Progenitor cell of endocrine pancreas (in vitro differentiated cells): ENCODE measurements around the gene HHIPL1. TPM values are rescaled to one million over a fixed set of nuclear protein-coding genes. Genes with fewer than 3 reads are reported as not detected.

Source experiments
- DNase-seq: peaks from one replicate; pipeline ENCODE4 v3.0.0; 2021; ENCODE audit warnings: low spot score; ENCODE audit not compliant: unreplicated experiment
- H3K27ac Mint-ChIP-seq: 2 replicates; pipeline ENCODE4 v1.8.0; 2021; ENCODE audit warnings: mild to moderate bottlenecking, moderate library complexity, mixed read lengths
- H3K27me3 Mint-ChIP-seq: 2 replicates; pipeline ENCODE4 v1.8.0; 2021; ENCODE audit warnings: mixed read lengths
- H3K36me3 Mint-ChIP-seq: 2 replicates; pipeline ENCODE4 v1.8.0; 2022; ENCODE audit warnings: mixed read lengths; ENCODE audit not compliant: insufficient read depth
- H3K4me1 Mint-ChIP-seq: 2 replicates; pipeline ENCODE4 v1.8.0; 2021; ENCODE audit warnings: low read depth, mixed read lengths
- H3K4me3 Mint-ChIP-seq: 2 replicates; pipeline ENCODE4 v1.8.0; 2021; ENCODE audit warnings: low read depth, mild to moderate bottlenecking, moderate library complexity, mixed read lengths
- H3K9me3 Mint-ChIP-seq: 2 replicates; pipeline ENCODE4 v1.8.0; 2021; ENCODE audit warnings: low read depth, mixed read lengths
- CTCF ChIP-seq: fragments of 200-600 bp; sonication (generic); IDR thresholded peaks from one replicate; pipeline ENCODE4 v1.5.0; 2021; ENCODE audit warnings: antibody characterized with exemption, mild to moderate bottlenecking; ENCODE audit not compliant: unreplicated experiment
- total RNA-seq: library from RNA; stranded (reverse); gene quantifications from 2 replicates; pipeline ENCODE4 v1.2.1, GENCODE V29; 2021

The HHIPL1 gene
- total RNA-seq, 1 donor from 2014 or later: 0.65 TPM

GRCh38 chr14:99619835-99620834, 24.8 kb upstream of the HHIPL1 start:
- H3K9me3 Mint-ChIP-seq: no peaks in the 10 kb centered on the region
- H3K27ac Mint-ChIP-seq: no peak overlapping the region
- H3K36me3 Mint-ChIP-seq: no peaks in the 10 kb centered on the region
- H3K4me1 Mint-ChIP-seq: peaks cover 4% of the 10 kb centered on the region
- H3K4me3 Mint-ChIP-seq: no peak overlapping the region
- no peak for TF ChIP-seq CTCF
- no peak for DNase-seq
- H3K27me3 Mint-ChIP-seq: peaks cover 22% of the 10 kb centered on the region

GRCh38 chr14:99621948-99622347, 23.0 kb upstream of the HHIPL1 start:
- Mint-ChIP-seq H3K27ac (no peak overlapping the region), H3K4me1 (peaks cover 4% of the 10 kb centered on the region), H3K36me3 (no peaks in the 10 kb centered on the region), H3K4me3 (no peak overlapping the region), H3K9me3 (no peaks in the 10 kb centered on the region), H3K27me3 (peaks cover 20% of the 10 kb centered on the region)
- no peak for TF ChIP-seq CTCF
- DNase-seq: no peak

- peaks cover 23% of the 10 kb centered on the region for H3K27me3 Mint-ChIP-seq
- H3K4me3 Mint-ChIP-seq: no peak overlapping the region
- no peak for TF ChIP-seq CTCF
- H3K4me1 Mint-ChIP-seq: peaks cover 4% of the 10 kb centered on the region
- no peak overlapping the region for H3K27ac Mint-ChIP-seq
- no peaks in the 10 kb centered on the region for H3K9me3 Mint-ChIP-seq
- no peak for DNase-seq
- H3K36me3 Mint-ChIP-seq: no peaks in the 10 kb centered on the region
These were observed 20.9 kb upstream of the HHIPL1 start for GRCh38 chr14:99624024-99624423.

GRCh38 chr14:99624971-99625370, 20.0 kb upstream of the HHIPL1 start:
- Mint-ChIP-seq H3K27ac (no peak overlapping the region), H3K36me3 (no peaks in the 10 kb centered on the region), H3K27me3 (peaks cover 23% of the 10 kb centered on the region), H3K4me3 (no peak overlapping the region), H3K9me3 (no peaks in the 10 kb centered on the region), H3K4me1 (peaks cover 4% of the 10 kb centered on the region)
- no peak for DNase-seq
- TF ChIP-seq CTCF: no peak

GRCh38 chr14:99625476-99625875, 19.5 kb upstream of the HHIPL1 start:
- Mint-ChIP-seq H3K36me3 (no peaks in the 10 kb centered on the region), H3K27ac (no peak overlapping the region), H3K4me1 (peaks cover 4% of the 10 kb centered on the region), H3K27me3 (peaks cover 23% of the 10 kb centered on the region), H3K4me3 (no peak overlapping the region), H3K9me3 (no peaks in the 10 kb centered on the region)
- no peak for DNase-seq
- no peak for TF ChIP-seq CTCF
